Brain microvascular endothelial cell (primary cell): Measurements from ENCODE around the gene COL4A1.

Experiments used
- DNase-seq: peaks from one replicate; pipeline ENCODE4 v3.0.0-alpha.2; 2020
- H3K27ac ChIP-seq: fragments of 250-450 bp; sonication (Bioruptor Pico); 2 replicates; pipeline ENCODE4 v1.5.1; 2020; ENCODE audit warnings: mild to moderate bottlenecking, moderate library complexity
- H3K27me3 ChIP-seq: fragments of 250-450 bp; sonication (Bioruptor Pico); replicated peaks from 2 replicates; pipeline ENCODE4 v1.5.1; 2020; ENCODE audit warnings: mild to moderate bottlenecking
- H3K36me3 ChIP-seq: fragments of 250-450 bp; sonication (Bioruptor Pico); replicated peaks from 2 replicates; pipeline ENCODE4 v1.5.1; 2020; ENCODE audit warnings: mild to moderate bottlenecking
- H3K4me3 ChIP-seq: 2 replicates; pipeline ENCODE4 v1.5.1; 2011; ENCODE audit warnings: low read depth, mild to moderate bottlenecking, control low read depth, low read length, moderate library complexity
- CTCF ChIP-seq: IDR thresholded peaks from 2 replicates; pipeline ENCODE4 v1.5.1; 2011; ENCODE audit warnings: low read depth, mild to moderate bottlenecking, moderate library complexity, low read length, control low read depth, inconsistent platforms; ENCODE audit errors: missing control alignments
- in situ Hi-C: cut with HindIII; loops from 2 replicates; pipeline ENCODE4 v1.10.0; 2017; ENCODE audit warnings: low sequenced_read_pairs, low pct_ligation_motif_present

The COL4A1 gene

GRCh38 chr13:110352735-110353134, 45.8 kb upstream of the COL4A1 start:
- no peak for DNase-seq
- TF ChIP-seq CTCF, result peak; percentile 64
- H3K4me3 ChIP-seq, result no peak overlapping the region
- in situ Hi-C loops, result no loop called here
- H3K27ac ChIP-seq, result no peak overlapping the region
- H3K36me3 ChIP-seq, result peaks cover 49% of the 10 kb centered on the region
- no peaks in the 10 kb centered on the region for H3K27me3 ChIP-seq

- H3K36me3 ChIP-seq, result peaks cover 49% of the 10 kb centered on the region
- no peaks in the 10 kb centered on the region for H3K27me3 ChIP-seq
- H3K4me3 ChIP-seq, result no peak overlapping the region
- peak overlapping the region; percentile 25 for H3K27ac ChIP-seq
- no peak for TF ChIP-seq CTCF
- no peak for DNase-seq
- in situ Hi-C loops, result no loop called here
Observed at GRCh38 chr13:110351636-110352420, 44.9 kb upstream of the COL4A1 start.

- no peak overlapping the region for H3K27ac ChIP-seq
- in situ Hi-C loops, result no loop called here
- TF ChIP-seq CTCF, result no peak
- H3K4me3 ChIP-seq, result no peak overlapping the region
- no peaks in the 10 kb centered on the region for H3K27me3 ChIP-seq
- DNase-seq, result no peak
- H3K36me3 ChIP-seq, result peaks cover 48% of the 10 kb centered on the region
Observed at GRCh38 chr13:110350509-110350908, 43.6 kb upstream of the COL4A1 start.

GRCh38 chr13:110350049-110350448, 43.1 kb upstream of the COL4A1 start:
- no peaks in the 10 kb centered on the region for H3K27me3 ChIP-seq
- no peak for TF ChIP-seq CTCF
- in situ Hi-C loops, result no loop called here
- peaks cover 48% of the 10 kb centered on the region for H3K36me3 ChIP-seq
- no peak overlapping the region for H3K27ac ChIP-seq
- DNase-seq, result no peak
- no peak overlapping the region for H3K4me3 ChIP-seq

- in situ Hi-C loops, result no loop called here
- TF ChIP-seq CTCF, result no peak
- H3K36me3 ChIP-seq, result peaks cover 50% of the 10 kb centered on the region
- H3K27me3 ChIP-seq, result no peaks in the 10 kb centered on the region
- H3K4me3 ChIP-seq, result no peak overlapping the region
- DNase-seq, result no peak
- H3K27ac ChIP-seq, result peak overlapping the region; percentile 99
Observed at GRCh38 chr13:110349239-110349638, 42.3 kb upstream of the COL4A1 start.
